ENCODE measurements around the gene NCK1.

NCK1 gene

DNA sequence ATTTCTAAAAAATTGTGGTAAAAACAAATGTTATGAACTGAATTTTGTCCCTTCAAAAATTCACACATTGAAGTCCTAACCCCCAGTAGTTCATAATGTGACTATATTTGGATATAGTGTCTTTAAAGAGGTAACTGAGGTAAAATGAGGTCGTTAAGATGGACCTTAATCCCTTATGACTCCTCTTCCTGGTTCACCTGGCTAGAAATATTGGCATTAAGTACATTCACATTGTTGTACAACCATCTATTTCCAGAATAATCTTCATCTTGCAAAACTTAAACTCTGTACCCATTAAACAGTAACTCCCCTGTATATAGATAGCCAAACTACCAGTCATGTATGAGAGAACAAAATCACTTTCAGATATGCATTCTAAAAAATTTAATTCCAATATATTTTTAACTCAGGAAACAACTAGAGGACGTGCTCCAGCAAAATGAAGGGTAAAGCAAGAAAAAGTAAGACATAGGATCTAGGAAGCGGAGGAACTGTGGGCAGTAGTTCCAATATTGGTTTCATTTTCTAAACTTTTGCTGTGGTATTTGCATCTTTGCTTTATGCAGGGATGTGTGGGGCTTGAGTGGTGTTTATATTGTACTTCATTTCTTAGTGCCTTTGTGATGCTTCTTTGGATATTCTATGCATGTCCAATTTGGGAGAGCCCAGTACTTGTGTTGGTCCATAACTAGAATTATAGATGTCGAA is 59.0 kb downstream of the NCK1 start:
- Histone ChIP-seq H3K27me3 (no peaks in the 10 kb centered on the region), H3K36me3 (peaks cover 3 to 35% (median 21%) of the 10 kb centered on the region in 11 experiments; a peak in 13 of 22 replicates), H3K27ac (no peak overlapping the region), H3K4me2 (0 out of 22 replicates have a peak overlapping the region, but pooled peaks of 1 of the 11 experiments have one; percentile 21), H3K9ac (no peak overlapping the region), H3K4me3 (no peak overlapping the region), H4K20me1 (peaks cover 0 to 90% (median 42%) of the 10 kb centered on the region in 11 experiments; a peak in 14 of 22 replicates), H3K4me1 (peaks cover 11 to 39% (median 20%) of the 10 kb centered on the region in 10 experiments; a peak in 19 of 20 replicates), H3K9me3 (replicated peaks in 1 of 11) (peaks cover 7 to 20% (median 14%) of the 10 kb centered on the region in 11 experiments; a peak in 17 of 22 replicates)
- TF ChIP-seq Cebpa-rat (IDR thresholded peaks at IDR 0.05): no peak

DNA sequence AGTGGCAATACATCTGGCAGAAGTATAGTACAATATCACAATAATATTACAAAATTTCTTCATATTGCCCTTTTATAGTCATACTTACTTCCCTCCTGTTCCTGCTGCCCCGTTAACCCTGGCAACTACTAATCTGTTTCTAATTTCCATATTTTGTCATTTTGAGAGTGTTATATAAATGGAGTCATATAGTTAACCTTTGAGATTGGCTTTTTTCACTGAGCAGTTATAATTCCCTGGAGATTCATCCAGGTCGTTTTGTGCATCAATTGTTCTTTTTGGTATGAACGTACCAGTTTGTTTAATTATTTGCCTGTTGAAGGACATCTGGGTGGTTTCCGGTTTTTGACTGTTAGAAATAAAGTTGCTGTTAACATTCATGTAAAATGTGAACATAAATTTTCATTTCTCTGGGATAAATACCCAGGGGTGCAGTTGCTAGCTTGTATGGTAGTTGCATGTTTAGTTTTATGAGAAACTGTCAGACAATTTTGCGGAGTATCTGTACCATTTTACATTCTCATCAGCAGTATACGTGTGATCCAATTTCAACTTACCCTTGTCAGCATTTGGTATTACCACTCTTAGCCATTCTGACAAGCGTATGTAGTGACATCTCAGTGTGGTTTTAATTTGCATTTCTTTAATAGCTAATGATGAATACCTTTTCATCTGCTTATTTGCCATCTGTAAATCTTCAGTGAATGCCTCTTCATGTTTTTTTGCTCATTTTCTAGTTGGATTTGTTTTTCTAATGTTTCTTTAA is 63.6 kb downstream of the NCK1 start:
- Histone ChIP-seq H3K4me2 (no peak overlapping the region), H3K36me3 (peaks cover 13 to 63% (median 45%) of the 10 kb centered on the region in 11 experiments; a peak in 21 of 22 replicates), H3K4me3 (no peak overlapping the region), H3K9ac (no peak overlapping the region), H3K27me3 (no peaks in the 10 kb centered on the region; a peak in 1 of 22 replicates), H3K27ac (no peak overlapping the region), H4K20me1 (peaks cover 15 to 73% (median 30%) of the 10 kb centered on the region in 11 experiments; a peak in 15 of 22 replicates), H3K4me1 (peaks cover 0 to 30% (median 0%) of the 10 kb centered on the region in 10 experiments; a peak in 5 of 20 replicates), H3K9me3 (replicated peaks in 1 of 11) (peaks cover 6 to 22% (median 13%) of the 10 kb centered on the region in 11 experiments; a peak in 14 of 22 replicates)
- no peak for TF ChIP-seq Cebpa-rat (IDR thresholded peaks at IDR 0.05)

GRCh38 chr3:136928240-136928639 is 66.2 kb downstream of the NCK1 start:
- Histone ChIP-seq H3K9ac (no peak overlapping the region), H3K27ac (no peak overlapping the region), H4K20me1 (peaks cover 12 to 67% (median 32%) of the 10 kb centered on the region in 11 experiments; a peak in 15 of 22 replicates), H3K4me1 (peaks cover 0 to 46% (median 0%) of the 10 kb centered on the region in 10 experiments; a peak in 5 of 20 replicates), H3K4me3 (no peak overlapping the region), H3K4me2 (no peak overlapping the region), H3K9me3 (replicated peaks in 1 of 11) (peaks cover 0 to 13% (median 3%) of the 10 kb centered on the region in 11 experiments; a peak in 4 of 22 replicates), H3K27me3 (no peaks in the 10 kb centered on the region; a peak in 1 of 22 replicates), H3K36me3 (peaks cover 13 to 69% (median 45%) of the 10 kb centered on the region in 11 experiments; a peak in 21 of 22 replicates)
- no peak for TF ChIP-seq Cebpa-rat (IDR thresholded peaks at IDR 0.05)

DNA sequence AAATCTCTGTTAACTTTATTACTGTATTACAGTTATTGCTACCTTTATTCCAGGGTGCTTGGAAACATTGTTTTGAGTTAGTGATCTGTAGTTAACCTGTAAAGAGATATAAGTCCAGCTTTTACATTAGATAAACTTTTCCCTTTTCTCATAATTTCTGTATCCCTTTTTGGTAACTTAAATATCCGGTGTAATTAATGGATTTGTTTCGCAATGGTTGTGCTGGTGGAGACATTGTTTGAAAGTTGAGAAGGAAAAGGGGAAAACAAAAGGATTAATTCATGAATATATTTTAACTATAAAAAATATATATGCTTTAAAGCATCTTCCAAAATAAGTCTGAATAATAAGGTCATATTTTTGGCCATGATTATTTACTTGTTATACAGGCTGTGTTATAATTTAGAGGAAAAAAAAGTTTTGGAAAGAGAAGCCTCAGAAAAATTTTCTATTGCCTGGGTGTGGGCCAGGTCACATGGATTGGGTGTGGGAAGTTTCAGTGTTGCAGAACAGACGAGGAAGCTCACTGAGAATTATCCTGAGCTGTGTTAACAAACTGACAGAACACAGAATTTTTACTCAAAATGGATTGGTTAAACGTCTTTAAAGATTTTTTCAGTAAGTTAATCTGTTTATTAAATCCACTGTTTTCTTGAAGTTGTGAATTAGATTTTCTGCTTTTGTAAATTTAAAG is 68.1 kb downstream of the NCK1 start:
- peaks cover 0 to 59% (median 0%) of the 10 kb centered on the region in 10 experiments; a peak in 5 of 20 replicates for H3K4me1 ChIP-seq
- peak overlapping the region in 3 of 11 experiments; percentile 11 to 86 (median 31); a peak in 4 of 22 replicates for H3K4me2 ChIP-seq
- no peaks in the 10 kb centered on the region; a peak in 1 of 22 replicates for H3K27me3 ChIP-seq
- peak overlapping the region in 2 of 10 experiments; percentile 52 to 54; a peak in 4 of 20 replicates for H3K4me3 ChIP-seq
- peak overlapping the region in 3 of 11 experiments; percentile 10 to 33 (median 23); a peak in 2 of 22 replicates for H3K27ac ChIP-seq
- peaks cover 0 to 23% (median 8%) of the 10 kb centered on the region in 11 experiments; a peak in 12 of 22 replicates for H3K9me3 ChIP-seq (replicated peaks in 1 of 11)
- H4K20me1 ChIP-seq: peaks cover 8 to 58% (median 24%) of the 10 kb centered on the region in 11 experiments; a peak in 15 of 22 replicates
- TF ChIP-seq Cebpa-rat (IDR thresholded peaks at IDR 0.05): no peak
- peak overlapping the region in 2 of 11 experiments; percentile 12 to 70; a peak in 3 of 22 replicates for H3K9ac ChIP-seq
- peaks cover 24 to 88% (median 61%) of the 10 kb centered on the region in 11 experiments for H3K36me3 ChIP-seq

- Histone ChIP-seq H3K9ac (peak overlapping the region in 2 of 11 experiments; percentile 58 to 70; a peak in 3 of 22 replicates), H3K4me1 (peaks cover 0 to 54% (median 0%) of the 10 kb centered on the region in 10 experiments; a peak in 5 of 20 replicates), H3K36me3 (peaks cover 33 to 93% (median 68%) of the 10 kb centered on the region in 11 experiments), H3K4me3 (peak overlapping the region in 2 of 10 experiments; percentile 52 to 54; a peak in 4 of 20 replicates), H3K9me3 (replicated peaks in 1 of 11) (peaks cover 7 to 28% (median 19%) of the 10 kb centered on the region in 11 experiments; a peak in 21 of 22 replicates), H3K27ac (peak overlapping the region in 3 of 11 experiments; percentile 26 to 42 (median 33); a peak in 3 of 22 replicates), H3K27me3 (no peaks in the 10 kb centered on the region; a peak in 1 of 22 replicates), H3K4me2 (peak overlapping the region in 3 of 11 experiments; percentile 34 to 86 (median 78); a peak in 5 of 22 replicates), H4K20me1 (peaks cover 6 to 45% (median 18%) of the 10 kb centered on the region in 11 experiments; a peak in 14 of 22 replicates)
- TF ChIP-seq Cebpa-rat (IDR thresholded peaks at IDR 0.05): no peak
Observed at GRCh38 chr3:136931606-136932005, 69.6 kb downstream of the NCK1 start.

GRCh38 chr3:136932523-136932922 is 70.5 kb downstream of the NCK1 start:
- peak overlapping the region in 3 of 11 experiments; percentile 34 to 86 (median 78); a peak in 5 of 22 replicates for H3K4me2 ChIP-seq
- H3K27me3 ChIP-seq: no peaks in the 10 kb centered on the region; a peak in 1 of 22 replicates
- no peak for TF ChIP-seq Cebpa-rat (IDR thresholded peaks at IDR 0.05)
- peaks cover 13 to 37% (median 27%) of the 10 kb centered on the region in 11 experiments; a peak in 21 of 22 replicates for H3K9me3 ChIP-seq (replicated peaks in 1 of 11)
- H3K4me3 ChIP-seq: peak overlapping the region in 2 of 10 experiments; percentile 52 to 54; a peak in 3 of 20 replicates
- H3K27ac ChIP-seq: peak overlapping the region in 3 of 11 experiments; percentile 26 to 50 (median 33); a peak in 4 of 22 replicates
- peaks cover 37 to 95% (median 67%) of the 10 kb centered on the region in 11 experiments for H3K36me3 ChIP-seq
- H3K9ac ChIP-seq: peak overlapping the region in 1 of 11 experiments; percentile 37; a peak in 3 of 22 replicates
- H4K20me1 ChIP-seq: peaks cover 5 to 40% (median 10%) of the 10 kb centered on the region in 11 experiments; a peak in 14 of 22 replicates
- peaks cover 0 to 58% (median 0%) of the 10 kb centered on the region in 10 experiments; a peak in 5 of 20 replicates for H3K4me1 ChIP-seq

GRCh38 chr3:136932978-136933772 is 71.2 kb downstream of the NCK1 start:
- Histone ChIP-seq H3K9me3 (replicated peaks in 1 of 11) (peaks cover 13 to 37% (median 29%) of the 10 kb centered on the region in 11 experiments; a peak in 21 of 22 replicates), H3K27me3 (no peaks in the 10 kb centered on the region), H3K27ac (peak overlapping the region in 3 of 11 experiments; percentile 26 to 50 (median 33); a peak in 4 of 22 replicates), H4K20me1 (peaks cover 0 to 40% (median 4%) of the 10 kb centered on the region in 11 experiments; a peak in 11 of 22 replicates), H3K36me3 (peaks cover 33 to 90% (median 61%) of the 10 kb centered on the region in 11 experiments), H3K4me3 (peak overlapping the region in 1 of 10 experiments; percentile 52; a peak in 1 of 20 replicates), H3K9ac (peak overlapping the region in 2 of 11 experiments; percentile 37 to 38; a peak in 3 of 22 replicates), H3K4me2 (peak overlapping the region in 2 of 11 experiments; percentile 78 to 86; a peak in 5 of 22 replicates), H3K4me1 (peaks cover 0 to 64% (median 2%) of the 10 kb centered on the region in 10 experiments; a peak in 13 of 20 replicates)
- no peak for TF ChIP-seq Cebpa-rat (IDR thresholded peaks at IDR 0.05)

Measured in BLaER1 treated with 17β-estradiol and CSF1 and Interleukin-3, amounts not matched to agents 10 nM and 100 nM (cell line).